Lung microvascular endothelial cell (primary cell): Measurements from ENCODE around the gene RRN3. TPM values are rescaled to one million over a fixed set of nuclear protein-coding genes. Genes with fewer than 3 reads are reported as not detected.
"Not testable (repeated sequence)": the region's sequence is repeated elsewhere in the genome, so short reads cannot be mapped to it uniquely, and the experiment has no call there.

Experiments
- DNase-seq, 2 donors: peaks; one replicate each; pipeline versions ENCODE4 v3.0.0 to v3.0.0-alpha.2; 2010; ENCODE audit warnings: low read depth in 2 of 2
- total RNA-seq: library from RNA; depleted of rRNA; stranded (reverse); fragments of >200 nt; gene quantifications from 2 replicates; pipeline ENCODE4 v1.2.1, GENCODE V29; 2014

RRN3 gene
- total RNA-seq, 1 donor from 2014 or later: 33.1 TPM

DNA sequence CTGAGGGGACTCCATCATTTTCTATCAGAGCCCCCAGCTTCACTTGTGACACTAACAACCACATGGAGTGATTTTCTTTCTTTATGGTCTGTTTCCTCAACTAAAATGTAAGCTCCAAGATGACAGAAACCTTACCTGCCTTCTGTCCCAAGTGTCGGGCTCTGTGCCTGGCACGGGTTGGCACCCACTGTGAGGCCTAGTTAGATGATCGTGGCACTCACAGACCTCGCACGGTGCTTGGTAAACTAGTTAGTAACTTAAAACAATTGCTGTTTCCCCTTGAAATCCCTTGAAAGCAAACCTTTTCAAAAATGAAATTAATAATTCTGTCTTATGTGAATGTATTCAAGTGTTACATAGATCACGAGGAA, 65.7 kb downstream of the RRN3 start:
- not testable (repeated sequence) for DNase-seq

GRCh38 chr16:15027503-15028344, 66.3 kb downstream of the RRN3 start:
- not testable (repeated sequence) for DNase-seq

- DNase-seq: not testable (repeated sequence)
Measured at GRCh38 chr16:15027051-15027450, 67.0 kb downstream of the RRN3 start.

GRCh38 chr16:15025234-15025951, 68.7 kb downstream of the RRN3 start:
- peak in 1 of 2 donors; percentile 63 for DNase-seq

- DNase-seq: not testable (repeated sequence)
Measured at GRCh38 chr16:15024858-15025199, 69.2 kb downstream of the RRN3 start.

DNA sequence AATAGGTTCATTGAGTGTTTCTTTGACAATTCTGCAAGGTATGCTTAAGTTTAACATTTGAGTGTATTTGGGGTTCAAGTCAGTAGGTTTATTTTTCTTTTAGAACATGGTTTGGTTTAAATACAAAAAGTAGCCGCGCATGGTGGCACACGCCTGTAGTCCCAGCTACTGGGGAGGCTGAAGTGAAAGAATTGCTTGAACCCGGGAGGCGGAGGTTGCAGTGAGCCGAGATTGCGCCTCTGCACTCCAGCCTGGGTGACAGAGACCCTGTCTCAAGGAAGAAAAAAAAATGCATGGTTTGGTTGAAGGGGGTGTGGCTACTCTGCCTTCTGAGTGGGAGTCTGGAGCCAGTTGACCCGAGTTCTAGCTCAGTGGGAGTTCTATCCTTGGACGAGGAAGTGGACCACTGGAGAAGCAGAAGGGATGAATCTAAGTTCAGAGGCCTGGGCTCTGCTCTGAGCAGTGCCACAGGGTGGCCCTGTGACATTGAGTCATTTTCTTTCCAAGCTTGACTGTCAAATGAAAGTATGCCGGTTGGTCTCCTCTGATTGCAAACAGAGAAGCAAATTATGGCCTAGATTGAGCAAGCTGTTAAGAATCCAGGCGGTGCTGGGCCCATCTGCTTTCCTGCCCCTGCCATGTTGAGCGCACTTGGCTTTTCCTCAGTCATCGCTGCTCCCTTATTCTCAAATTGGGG, 70.5 kb downstream of the RRN3 start:
- DNase-seq: not testable (repeated sequence)

- peak; percentile 87 to 88 for DNase-seq
Measured at GRCh38 chr16:15022194-15022593, 71.9 kb downstream of the RRN3 start.

DNA sequence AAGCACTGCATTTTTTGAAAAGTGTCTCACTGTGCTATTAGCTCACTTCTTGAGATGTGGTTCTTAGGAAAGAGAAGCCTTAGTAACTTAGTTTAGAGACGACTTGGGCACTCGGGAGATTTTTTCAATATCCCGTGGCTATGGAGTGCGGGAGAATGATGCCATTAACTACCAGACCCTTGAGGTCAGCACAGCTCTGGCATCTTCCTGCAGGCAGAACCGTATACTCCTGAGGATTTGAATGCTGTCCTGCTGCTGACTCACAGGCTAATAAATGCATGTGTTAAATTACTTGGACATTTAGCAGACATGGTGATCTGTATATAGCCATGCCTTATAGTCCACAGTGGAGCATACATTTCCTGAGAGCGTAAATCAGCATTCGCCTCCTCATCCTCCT, 72.6 kb downstream of the RRN3 start:
- DNase-seq: not testable (repeated sequence)

DNA sequence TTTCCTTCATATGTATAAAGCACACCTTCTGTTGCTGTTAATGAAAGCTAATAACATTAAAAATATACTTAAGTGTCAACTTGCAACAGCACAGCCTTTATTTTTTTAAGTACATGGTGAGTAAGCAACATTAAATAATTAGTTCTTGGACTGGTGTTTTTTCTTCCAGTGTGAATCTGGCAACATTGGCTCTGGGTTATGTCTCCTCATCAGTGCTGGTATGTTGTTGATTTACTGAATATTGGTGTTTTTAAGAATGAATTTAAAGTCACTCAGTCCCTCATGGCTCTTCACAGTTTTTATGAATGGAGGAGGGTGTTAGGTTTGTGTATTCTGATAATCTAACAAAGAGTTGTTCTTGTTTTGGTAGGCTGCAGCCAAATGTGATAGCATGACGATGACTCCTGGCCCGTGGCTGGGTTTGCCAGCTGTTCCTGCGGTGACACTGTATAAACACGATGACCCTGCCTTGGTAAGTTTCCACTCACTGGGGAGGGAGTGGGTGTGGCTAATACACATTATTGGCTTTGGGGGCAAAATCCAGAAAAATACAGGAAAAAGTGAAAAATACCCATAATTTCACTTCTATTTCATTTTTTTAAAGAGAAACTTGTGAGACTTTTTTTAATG, 77.0 kb downstream of the RRN3 start:
- peak; percentile 87 to 96 for DNase-seq

GRCh38 chr16:15016354-15016753, 77.7 kb downstream of the RRN3 start:
- peak; percentile 58 to 78 for DNase-seq

- not testable (repeated sequence) for DNase-seq
Measured at GRCh38 chr16:15015671-15016070, 78.4 kb downstream of the RRN3 start.

GRCh38 chr16:15012941-15013340, 81.1 kb downstream of the RRN3 start:
- not testable (repeated sequence) for DNase-seq

Other genes starting within 250 kb of the RRN3 start
- gene NPIPA1, start 156.8 kb downstream of the RRN3 start, total RNA-seq: 8.3 and 29.4 TPM in 2 replicates
- 68.0 and 119 TPM in 2 replicates for gene PDXDC1, start 119.2 kb downstream of the RRN3 start, total RNA-seq
- gene NTAN1, start 38.2 kb downstream of the RRN3 start, total RNA-seq: 146 and 282 TPM in 2 replicates